SK-N-SH (cell line): ENCODE data around the gene P3H3.
"Not testable (repeated sequence)": the region's sequence is repeated elsewhere in the genome, so short reads cannot be mapped to it uniquely, and the experiment has no call there.

ENCODE experiments used
- NFIC ChIP-seq: IDR thresholded peaks from 2 replicates; pipeline ENCODE4 v1.4.0; 2012; ENCODE audit warnings: borderline replicate concordance
- RCOR1 ChIP-seq: fragments of 150-350 bp; IDR thresholded peaks from 2 replicates; pipeline ENCODE4 v1.6.1; 2017; ENCODE audit warnings: antibody characterized with exemption, low read length
- TF ChIP-seq, protein P1 (sequence below): fragments of 150-350 bp; IDR thresholded peaks from 2 replicates; pipeline ENCODE4 v1.6.1; 2017; ENCODE audit warnings: antibody characterized with exemption, low read length, low read depth, borderline replicate concordance
- TF ChIP-seq, protein P2 (sequence below): fragments of 200-600 bp; sonication (generic); IDR thresholded peaks from 2 replicates; pipeline ENCODE4 v1.6.1; 2017; ENCODE audit warnings: antibody characterized with exemption, mild to moderate bottlenecking, moderate library complexity
- TF ChIP-seq, protein P3 (sequence below): fragments of 150-350 bp; IDR thresholded peaks from 2 replicates; pipeline ENCODE4 v1.6.1; 2016; ENCODE audit warnings: mild to moderate bottlenecking, low read depth, low read length

DNA sequence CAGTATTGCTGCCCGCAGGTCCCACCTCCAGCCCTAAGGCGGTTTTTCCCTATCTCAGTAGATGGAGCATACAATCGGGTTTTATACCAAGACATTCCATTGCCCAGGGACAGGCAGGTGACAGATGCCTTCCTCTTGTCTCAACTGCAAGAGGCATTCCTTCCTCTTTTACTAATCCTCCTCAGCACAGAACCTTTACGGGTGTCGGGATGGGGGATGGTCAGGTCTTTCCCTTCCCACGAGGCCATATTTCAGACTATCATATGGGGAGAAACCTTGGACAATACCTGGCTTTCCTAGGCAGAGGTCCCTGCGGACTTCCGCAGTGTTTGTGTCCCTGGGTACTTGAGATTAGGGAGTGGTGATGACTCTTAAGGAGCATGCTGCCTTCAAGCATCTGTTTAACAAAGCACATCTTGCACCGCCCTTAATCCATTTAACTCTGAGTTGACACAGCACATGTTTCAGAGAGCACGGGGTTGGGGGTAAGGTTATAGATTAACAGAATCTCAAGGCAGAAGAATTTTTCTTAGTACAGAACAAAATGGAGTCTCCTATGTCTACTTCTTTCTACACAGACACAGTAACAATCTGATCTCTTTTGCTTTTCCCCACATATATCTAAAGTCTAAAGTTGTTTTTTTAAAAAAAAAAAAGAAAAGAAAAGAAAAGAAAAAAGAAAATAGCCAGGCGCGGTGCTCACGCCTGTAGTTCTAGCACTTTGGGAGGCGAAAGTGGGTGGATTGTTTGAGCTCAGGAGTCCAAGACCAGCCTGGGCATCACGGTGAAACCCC lies 58.2 kb downstream of the P3H3 start:
- TF ChIP-seq, protein P1, sequence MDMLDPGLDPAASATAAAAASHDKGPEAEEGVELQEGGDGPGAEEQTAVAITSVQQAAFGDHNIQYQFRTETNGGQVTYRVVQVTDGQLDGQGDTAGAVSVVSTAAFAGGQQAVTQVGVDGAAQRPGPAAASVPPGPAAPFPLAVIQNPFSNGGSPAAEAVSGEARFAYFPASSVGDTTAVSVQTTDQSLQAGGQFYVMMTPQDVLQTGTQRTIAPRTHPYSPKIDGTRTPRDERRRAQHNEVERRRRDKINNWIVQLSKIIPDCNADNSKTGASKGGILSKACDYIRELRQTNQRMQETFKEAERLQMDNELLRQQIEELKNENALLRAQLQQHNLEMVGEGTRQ: not testable (repeated sequence)
- TF ChIP-seq, protein P2, sequence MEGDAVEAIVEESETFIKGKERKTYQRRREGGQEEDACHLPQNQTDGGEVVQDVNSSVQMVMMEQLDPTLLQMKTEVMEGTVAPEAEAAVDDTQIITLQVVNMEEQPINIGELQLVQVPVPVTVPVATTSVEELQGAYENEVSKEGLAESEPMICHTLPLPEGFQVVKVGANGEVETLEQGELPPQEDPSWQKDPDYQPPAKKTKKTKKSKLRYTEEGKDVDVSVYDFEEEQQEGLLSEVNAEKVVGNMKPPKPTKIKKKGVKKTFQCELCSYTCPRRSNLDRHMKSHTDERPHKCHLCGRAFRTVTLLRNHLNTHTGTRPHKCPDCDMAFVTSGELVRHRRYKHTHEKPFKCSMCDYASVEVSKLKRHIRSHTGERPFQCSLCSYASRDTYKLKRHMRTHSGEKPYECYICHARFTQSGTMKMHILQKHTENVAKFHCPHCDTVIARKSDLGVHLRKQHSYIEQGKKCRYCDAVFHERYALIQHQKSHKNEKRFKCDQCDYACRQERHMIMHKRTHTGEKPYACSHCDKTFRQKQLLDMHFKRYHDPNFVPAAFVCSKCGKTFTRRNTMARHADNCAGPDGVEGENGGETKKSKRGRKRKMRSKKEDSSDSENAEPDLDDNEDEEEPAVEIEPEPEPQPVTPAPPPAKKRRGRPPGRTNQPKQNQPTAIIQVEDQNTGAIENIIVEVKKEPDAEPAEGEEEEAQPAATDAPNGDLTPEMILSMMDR: not testable (repeated sequence)
- TF ChIP-seq, protein P3, sequence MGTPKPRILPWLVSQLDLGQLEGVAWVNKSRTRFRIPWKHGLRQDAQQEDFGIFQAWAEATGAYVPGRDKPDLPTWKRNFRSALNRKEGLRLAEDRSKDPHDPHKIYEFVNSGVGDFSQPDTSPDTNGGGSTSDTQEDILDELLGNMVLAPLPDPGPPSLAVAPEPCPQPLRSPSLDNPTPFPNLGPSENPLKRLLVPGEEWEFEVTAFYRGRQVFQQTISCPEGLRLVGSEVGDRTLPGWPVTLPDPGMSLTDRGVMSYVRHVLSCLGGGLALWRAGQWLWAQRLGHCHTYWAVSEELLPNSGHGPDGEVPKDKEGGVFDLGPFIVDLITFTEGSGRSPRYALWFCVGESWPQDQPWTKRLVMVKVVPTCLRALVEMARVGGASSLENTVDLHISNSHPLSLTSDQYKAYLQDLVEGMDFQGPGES: not testable (repeated sequence)
- not testable (repeated sequence) for TF ChIP-seq NFIC, RCOR1
